HFF-Myc (cell line): ENCODE measurements around the gene SEMA3F.

Experiments used
- DNase-seq: peaks from one replicate; pipeline ENCODE4 v3.0.0-alpha.2; 2011; ENCODE audit warnings: low read depth; ENCODE audit errors: extremely low read depth
- H3K4me3 ChIP-seq: replicated peaks from 2 replicates; pipeline ENCODE4 v1.5.1; 2011; ENCODE audit warnings: low read depth, mild to moderate bottlenecking, control low read depth, low read length
- TF ChIP-seq, protein P1 (sequence below): IDR thresholded peaks from 2 replicates; pipeline ENCODE4 v1.5.1; 2012; ENCODE audit warnings: mild to moderate bottlenecking, low read depth, low read length, control low read depth; ENCODE audit errors: missing control alignments

Gene SEMA3F

DNA sequence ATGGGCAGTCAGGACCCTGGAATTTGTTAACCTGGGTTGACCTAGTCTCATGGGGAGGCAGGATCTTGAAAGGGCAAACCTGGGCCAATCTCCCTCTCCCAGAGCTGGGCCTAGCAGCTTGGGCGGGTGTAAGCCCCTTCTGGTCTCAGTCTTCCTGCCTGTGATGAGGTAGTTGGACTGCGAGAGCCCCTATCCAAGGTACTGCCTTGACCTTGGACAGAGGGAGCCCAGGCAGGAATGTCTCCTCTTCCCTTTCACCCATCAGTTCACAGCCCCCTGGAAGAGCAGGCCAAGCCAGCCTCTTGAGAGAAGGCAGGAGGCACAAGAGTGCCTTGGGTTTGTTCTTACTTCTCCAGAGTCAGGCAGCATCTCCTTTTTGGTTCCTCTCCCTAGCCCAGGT is 24.7 kb upstream of the SEMA3F start:
- DNase-seq = no peak
- H3K4me3 ChIP-seq = no peak overlapping the region
- TF ChIP-seq, protein P1, sequence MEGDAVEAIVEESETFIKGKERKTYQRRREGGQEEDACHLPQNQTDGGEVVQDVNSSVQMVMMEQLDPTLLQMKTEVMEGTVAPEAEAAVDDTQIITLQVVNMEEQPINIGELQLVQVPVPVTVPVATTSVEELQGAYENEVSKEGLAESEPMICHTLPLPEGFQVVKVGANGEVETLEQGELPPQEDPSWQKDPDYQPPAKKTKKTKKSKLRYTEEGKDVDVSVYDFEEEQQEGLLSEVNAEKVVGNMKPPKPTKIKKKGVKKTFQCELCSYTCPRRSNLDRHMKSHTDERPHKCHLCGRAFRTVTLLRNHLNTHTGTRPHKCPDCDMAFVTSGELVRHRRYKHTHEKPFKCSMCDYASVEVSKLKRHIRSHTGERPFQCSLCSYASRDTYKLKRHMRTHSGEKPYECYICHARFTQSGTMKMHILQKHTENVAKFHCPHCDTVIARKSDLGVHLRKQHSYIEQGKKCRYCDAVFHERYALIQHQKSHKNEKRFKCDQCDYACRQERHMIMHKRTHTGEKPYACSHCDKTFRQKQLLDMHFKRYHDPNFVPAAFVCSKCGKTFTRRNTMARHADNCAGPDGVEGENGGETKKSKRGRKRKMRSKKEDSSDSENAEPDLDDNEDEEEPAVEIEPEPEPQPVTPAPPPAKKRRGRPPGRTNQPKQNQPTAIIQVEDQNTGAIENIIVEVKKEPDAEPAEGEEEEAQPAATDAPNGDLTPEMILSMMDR = no peak

DNA sequence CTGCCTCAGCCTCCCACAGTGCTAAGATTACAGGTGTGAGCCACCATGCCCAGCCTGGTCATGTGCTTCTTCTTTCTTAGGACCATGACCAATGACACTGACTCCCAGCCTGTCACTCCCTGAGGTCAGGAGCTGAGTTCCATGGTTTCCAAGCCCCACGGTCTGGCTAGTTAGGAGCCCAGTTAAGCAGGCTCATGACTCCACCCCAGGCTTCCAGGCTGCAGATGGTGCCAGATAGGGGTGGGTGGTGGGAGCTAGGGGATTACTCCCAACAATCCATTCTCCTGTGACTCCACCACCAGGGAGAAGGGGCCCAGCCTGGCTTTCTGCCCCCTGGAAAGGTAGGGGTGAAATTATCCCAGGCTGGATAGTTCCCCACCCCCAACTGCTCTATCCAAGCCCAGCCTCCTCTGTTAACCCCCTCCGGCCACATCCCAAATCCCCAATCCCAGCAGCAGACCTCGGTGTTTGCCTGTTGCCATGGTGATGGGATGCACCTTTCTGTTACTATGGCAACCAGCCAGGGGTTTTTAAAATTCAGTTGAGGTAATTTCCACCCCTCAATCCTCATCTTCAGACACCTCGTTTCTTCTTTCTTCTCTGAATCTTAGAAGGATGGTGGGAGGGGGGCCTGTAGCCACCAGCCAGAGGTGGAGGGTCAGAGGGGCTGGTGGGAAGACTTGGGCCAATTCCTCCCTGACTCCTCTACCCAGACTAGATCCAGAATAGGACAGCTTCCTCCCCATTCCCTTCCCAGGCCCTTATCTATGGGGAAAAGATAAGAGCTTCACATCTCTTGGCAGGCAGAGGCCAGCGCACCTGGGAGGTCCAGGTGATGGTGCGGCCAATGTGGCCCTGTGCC is 22.5 kb upstream of the SEMA3F start:
- no peak overlapping the region for H3K4me3 ChIP-seq
- TF ChIP-seq, protein P1 = no peak
- no peak for DNase-seq

DNA sequence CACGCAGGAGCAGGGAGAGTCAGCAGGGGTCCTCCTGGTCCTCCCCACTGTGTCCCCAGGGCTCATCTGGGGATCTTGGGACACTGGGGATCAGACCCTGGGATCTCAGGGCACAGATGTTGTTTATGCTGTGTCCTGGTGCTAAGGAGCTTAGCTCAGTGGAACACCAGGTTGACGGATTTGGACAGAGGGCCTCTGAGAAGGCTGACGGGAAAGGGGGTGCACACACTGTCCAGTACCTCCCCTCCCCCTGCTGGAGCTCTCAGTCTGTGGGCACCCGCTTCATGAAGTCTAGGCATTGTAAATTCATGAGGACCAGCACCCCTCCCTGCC is 21.9 kb upstream of the SEMA3F start:
- TF ChIP-seq, protein P1 = no peak
- H3K4me3 ChIP-seq = no peak overlapping the region
- no peak for DNase-seq

DNA sequence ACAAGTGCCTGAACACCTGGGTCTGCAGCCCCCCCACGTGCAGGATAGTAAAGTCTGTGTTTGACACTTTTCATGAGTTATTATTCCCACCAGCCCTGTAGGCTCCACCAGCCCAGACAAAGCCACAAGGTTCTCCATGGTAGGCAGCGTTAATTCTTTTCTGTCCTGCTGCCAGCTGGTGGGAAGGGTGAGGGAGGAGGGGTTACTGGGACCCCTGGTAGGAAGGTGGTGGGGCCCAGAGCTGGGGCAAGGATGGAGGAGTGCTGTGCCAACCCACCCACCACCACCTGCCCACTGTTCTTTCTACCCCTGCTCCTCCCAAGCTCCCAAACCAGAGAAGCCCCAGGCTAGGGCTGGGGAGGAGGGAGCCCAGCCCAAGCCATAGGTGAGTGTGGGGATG is 20.8 kb upstream of the SEMA3F start:
- TF ChIP-seq, protein P1 = no peak
- no peak overlapping the region for H3K4me3 ChIP-seq
- no peak for DNase-seq

DNA sequence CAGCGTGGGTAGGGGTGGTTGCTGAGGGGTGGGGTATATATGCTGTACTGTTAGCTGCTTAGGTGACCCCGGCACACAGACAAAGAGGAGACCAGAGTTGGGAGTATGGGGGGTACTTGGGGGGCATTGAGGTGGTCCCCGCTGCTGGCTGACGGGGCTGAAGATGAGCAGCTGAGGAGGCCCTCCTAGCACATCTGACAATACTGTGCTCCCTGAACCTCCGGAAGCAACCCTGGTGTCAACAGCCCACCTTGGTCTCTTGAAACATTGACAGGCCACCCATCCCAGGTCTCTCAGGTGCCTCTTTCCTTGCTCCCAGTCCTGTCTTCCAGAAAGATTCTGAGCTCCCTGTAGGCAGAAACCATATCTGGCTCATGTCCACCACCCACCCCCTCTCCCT is 19.2 kb upstream of the SEMA3F start:
- H3K4me3 ChIP-seq = no peak overlapping the region
- TF ChIP-seq, protein P1 = no peak
- no peak for DNase-seq

DNA sequence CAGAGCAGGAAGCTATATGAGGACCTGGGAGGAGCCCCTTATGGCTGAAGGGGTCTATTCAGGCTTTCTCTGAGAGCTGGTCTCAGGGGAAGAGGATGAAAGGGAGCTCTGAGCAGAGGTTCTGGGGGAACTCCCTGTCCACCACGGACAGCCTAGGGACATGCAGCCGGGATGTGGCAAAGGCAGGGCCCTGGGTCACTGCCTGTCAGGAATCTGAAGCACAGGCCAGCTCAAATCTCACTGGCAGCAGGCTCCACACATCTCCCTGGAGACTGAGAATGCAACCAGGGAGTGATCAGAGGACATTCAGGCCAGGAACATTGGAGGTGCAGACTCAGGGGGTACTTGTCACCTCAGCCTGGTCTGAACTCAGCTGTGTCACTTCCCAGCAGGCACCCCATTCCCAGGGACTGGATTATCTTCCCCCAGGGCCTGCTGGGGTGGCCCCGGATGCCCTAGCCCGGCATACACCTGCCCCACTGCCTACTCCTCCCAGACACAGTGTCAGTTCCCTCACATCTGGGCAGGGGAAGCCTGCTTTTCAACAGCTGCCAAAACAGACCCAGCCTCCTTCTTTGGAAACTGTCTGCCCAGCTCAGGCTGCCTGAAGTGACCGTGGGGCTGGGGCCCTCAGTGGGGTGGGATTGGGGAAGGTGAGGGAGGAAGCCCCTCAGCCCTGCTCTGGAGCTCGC is 18.3 kb upstream of the SEMA3F start:
- DNase-seq = no peak
- H3K4me3 ChIP-seq = no peak overlapping the region
- TF ChIP-seq, protein P1 = no peak
